ENCODE results near the gene ZNF536. TPM values are rescaled to one million over a fixed set of nuclear protein-coding genes. Genes with fewer than 3 reads are reported as not detected.

ZNF536 gene
- total and polyA plus RNA-seq, 2 of the 13 experiments (the other 11 are each of a cell fraction or from before 2014, with no cell fraction given) = not detected

- Histone ChIP-seq H3K4me3 (replicated peaks in 1 of 3; ENCODE audit: insufficient read depth in 1 of 3, low read depth in 2 of 3, low read length in 3 of 3) (no peak overlapping the region), H2AFZ (ENCODE audit: low read length) (no peak overlapping the region), H3K4me2 (ENCODE audit: low read depth, low read length) (no peak overlapping the region), H3K36me3 (replicated peaks in 1 of 2; ENCODE audit: control insufficient read depth in 1 of 2, insufficient read depth in 2 of 2, low read length in 2 of 2) (no peaks in the 10 kb centered on the region), H3K4me1 (ENCODE audit: insufficient read depth, low read length) (no peaks in the 10 kb centered on the region), H3K9me3 (ENCODE audit: low read length) (no peaks in the 10 kb centered on the region), H3K27ac (ENCODE audit: extremely low read length, insufficient read depth, low read length) (no peak overlapping the region), H3K79me2 (ENCODE audit: insufficient read depth, low read length) (no peaks in the 10 kb centered on the region), H3K9ac (ENCODE audit: insufficient read depth, low read depth, low read length) (no peak overlapping the region), H3K27me3 (ENCODE audit: control insufficient read depth in 1 of 2, insufficient read depth in 2 of 2, low read length in 2 of 2) (peaks cover 0 to 18% of the 10 kb centered on the region in 2 experiments; a peak in 3 of 5 replicates), H4K20me1 (ENCODE audit: insufficient read depth, low read length) (no peaks in the 10 kb centered on the region)
- 48% methylated on average over 5 of the region's 5 CpGs for WGBS (ENCODE audit: low lambda C conversion rate)
- intact Hi-C loops (cut with micrococcal nuclease; ENCODE audit: unreplicated experiment) (no loop called here), in situ Hi-C loops (cut with HindIII; ENCODE audit: extremely low pct_ligation_motif_present, low pct_unique_long_range_greater_than_20kb) (no loop called here)
- POLR2A ChIA-PET = no interaction called here
- no peak for ATAC-seq
- CTCF ChIA-PET (ENCODE audit: low intra/inter-chr PET ratio, low total read pairs) = no interaction called here
- BruUV-seq (replicated peaks) = no TSS peak
- FAIRE-seq = no peak
- DNase-seq (ENCODE audit: low spot score) = no peak
- TF ChIP-seq CHCHD3 (CRISPR knock-in tag; IDR thresholded peaks at IDR 0.05) (no peak), SIN3A (IDR thresholded peaks at IDR 0.05; ENCODE audit: borderline replicate concordance, low read depth, low read length) (no peak), HOXD1 (CRISPR knock-in tag; IDR thresholded peaks at IDR 0.05) (no peak), ZNF317 (CRISPR knock-in tag; IDR thresholded peaks at IDR 0.05) (no peak), SSRP1 (CRISPR knock-in tag; IDR thresholded peaks at IDR 0.05) (no peak), ZBTB3 (CRISPR knock-in tag; IDR thresholded peaks at IDR 0.05; ENCODE audit: borderline replicate concordance, low read depth) (no peak), SRY (CRISPR knock-in tag; IDR thresholded peaks at IDR 0.05) (no peak), TGIF2 (CRISPR knock-in tag; IDR thresholded peaks at IDR 0.05) (no peak), POLR2A (IDR thresholded peaks at IDR 0.05; ENCODE audit: insufficient read depth in 1 of 2, low read depth in 2 of 2, low read length in 2 of 2) (no peak), GFI1 (CRISPR knock-in tag; IDR thresholded peaks at IDR 0.05; ENCODE audit: borderline replicate concordance) (no peak), TRIM22 (IDR thresholded peaks at IDR 0.05) (no peak), FOXA3 (CRISPR knock-in tag; IDR thresholded peaks at IDR 0.05) (no peak), TP53 (CRISPR knock-in tag; conservative IDR thresholded peaks at IDR 0.05) (no peak), ZNF550 (CRISPR knock-in tag; IDR thresholded peaks at IDR 0.05; ENCODE audit: borderline replicate concordance) (no peak)
- TF ChIP-seq, protein P1, sequence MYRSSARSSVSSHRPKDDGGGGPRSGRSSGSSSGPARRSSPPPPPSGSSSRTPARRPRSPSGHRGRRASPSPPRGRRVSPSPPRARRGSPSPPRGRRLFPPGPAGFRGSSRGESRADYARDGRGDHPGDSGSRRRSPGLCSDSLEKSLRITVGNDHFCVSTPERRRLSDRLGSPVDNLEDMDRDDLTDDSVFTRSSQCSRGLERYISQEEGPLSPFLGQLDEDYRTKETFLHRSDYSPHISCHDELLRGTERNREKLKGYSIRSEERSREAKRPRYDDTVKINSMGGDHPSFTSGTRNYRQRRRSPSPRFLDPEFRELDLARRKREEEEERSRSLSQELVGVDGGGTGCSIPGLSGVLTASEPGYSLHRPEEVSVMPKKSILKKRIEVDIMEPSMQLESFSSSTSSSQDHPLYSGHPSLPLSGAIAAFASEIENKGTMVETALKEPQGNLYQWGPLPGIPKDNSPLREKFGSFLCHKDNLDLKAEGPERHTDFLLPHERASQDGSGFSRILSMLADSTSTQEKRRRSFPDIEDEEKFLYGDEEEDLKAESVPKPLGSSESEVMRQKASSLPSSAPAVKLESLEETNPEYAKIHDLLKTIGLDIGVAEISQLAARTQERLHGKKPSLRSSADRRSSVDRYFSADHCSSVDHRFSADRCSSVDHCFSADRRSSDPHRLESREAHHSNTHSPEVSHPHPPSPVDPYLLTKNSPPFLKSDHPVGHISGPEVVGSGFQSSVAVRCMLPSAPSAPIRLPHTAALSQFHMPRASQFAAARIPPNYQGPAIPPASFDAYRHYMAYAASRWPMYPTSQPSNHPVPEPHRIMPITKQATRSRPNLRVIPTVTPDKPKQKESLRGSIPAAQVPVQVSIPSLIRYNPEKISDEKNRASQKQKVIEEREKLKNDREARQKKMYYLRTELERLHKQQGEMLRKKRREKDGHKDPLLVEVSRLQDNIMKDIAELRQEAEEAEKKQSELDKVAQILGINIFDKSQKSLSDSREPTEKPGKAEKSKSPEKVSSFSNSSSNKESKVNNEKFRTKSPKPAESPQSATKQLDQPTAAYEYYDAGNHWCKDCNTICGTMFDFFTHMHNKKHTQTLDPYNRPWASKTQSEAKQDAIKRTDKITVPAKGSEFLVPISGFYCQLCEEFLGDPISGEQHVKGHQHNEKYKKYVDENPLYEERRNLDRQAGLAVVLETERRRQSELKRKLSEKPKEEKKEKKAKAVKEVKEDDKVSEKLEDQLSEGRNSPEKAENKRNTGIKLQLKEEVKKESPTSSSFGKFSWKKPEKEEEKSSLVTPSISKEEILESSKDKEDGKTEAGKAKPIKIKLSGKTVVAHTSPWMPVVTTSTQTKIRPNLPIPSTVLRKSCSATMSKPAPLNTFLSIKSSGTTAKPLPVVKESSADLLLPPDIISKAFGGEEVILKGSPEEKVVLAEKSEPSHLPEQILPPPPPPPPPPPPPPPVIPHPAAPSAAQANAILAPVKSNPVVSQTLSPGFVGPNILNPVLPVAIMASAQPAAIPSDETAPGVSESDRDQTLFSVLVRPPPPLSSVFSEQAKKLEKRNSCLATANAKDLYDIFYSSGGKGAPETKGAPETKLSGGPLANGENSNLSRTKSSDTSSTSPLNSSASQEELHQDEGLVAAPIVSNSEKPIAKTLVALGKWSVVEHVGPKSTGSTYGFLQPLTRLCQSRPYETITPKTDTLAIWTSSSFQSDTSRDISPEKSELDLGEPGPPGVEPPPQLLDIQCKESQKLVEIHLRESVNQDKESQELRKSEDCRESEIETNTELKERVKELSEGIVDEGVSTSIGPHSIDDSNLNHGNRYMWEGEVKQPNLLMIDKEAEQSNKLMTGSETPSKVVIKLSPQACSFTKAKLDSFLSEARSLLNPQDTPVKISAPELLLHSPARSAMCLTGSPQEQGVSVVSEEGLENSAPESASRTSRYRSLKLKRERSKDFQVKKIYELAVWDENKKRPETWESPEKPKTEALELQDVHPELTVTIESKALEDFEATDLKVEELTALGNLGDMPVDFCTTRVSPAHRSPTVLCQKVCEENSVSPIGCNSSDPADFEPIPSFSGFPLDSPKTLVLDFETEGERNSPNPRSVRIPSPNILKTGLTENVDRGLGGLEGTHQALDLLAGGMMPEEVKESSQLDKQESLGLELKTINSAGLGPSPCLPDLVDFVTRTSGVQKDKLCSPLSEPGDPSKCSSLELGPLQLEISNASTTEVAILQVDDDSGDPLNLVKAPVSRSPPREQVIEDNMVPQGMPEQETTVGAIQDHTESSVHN (CRISPR knock-in tag; IDR thresholded peaks at IDR 0.05) = no peak
- TF ChIP-seq, protein P2, sequence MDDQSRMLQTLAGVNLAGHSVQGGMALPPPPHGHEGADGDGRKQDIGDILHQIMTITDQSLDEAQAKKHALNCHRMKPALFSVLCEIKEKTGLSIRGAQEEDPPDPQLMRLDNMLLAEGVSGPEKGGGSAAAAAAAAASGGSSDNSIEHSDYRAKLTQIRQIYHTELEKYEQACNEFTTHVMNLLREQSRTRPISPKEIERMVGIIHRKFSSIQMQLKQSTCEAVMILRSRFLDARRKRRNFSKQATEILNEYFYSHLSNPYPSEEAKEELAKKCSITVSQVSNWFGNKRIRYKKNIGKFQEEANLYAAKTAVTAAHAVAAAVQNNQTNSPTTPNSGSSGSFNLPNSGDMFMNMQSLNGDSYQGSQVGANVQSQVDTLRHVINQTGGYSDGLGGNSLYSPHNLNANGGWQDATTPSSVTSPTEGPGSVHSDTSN (CRISPR knock-in tag; IDR thresholded peaks at IDR 0.05; ENCODE audit: borderline replicate concordance) = no peak
Measured at GRCh38 chr19:30355586-30355985, 16.6 kb upstream of the ZNF536 start.
